Astrocyte of the cerebellum (primary cell): ENCODE data around the gene OPN1SW.

Experiments used
- DNase-seq: peaks from one replicate; pipeline ENCODE4 v3.0.0-alpha.2; 2011; ENCODE audit warnings: low read depth
- H3K4me3 ChIP-seq: 2 replicates; pipeline ENCODE4 v1.5.1; 2011; ENCODE audit warnings: mild to moderate bottlenecking, low read depth, low read length, moderate library complexity
- CTCF ChIP-seq: IDR thresholded peaks from 2 replicates; pipeline ENCODE4 v1.5.1; 2012; ENCODE audit warnings: low read length, low read depth, moderate library complexity, mild to moderate bottlenecking; ENCODE audit errors: missing control alignments
- in situ Hi-C: cut with HindIII; loops from 2 replicates; pipeline ENCODE4 v1.10.0; 2017; ENCODE audit warnings: low sequenced_read_pairs

OPN1SW gene, protein sequence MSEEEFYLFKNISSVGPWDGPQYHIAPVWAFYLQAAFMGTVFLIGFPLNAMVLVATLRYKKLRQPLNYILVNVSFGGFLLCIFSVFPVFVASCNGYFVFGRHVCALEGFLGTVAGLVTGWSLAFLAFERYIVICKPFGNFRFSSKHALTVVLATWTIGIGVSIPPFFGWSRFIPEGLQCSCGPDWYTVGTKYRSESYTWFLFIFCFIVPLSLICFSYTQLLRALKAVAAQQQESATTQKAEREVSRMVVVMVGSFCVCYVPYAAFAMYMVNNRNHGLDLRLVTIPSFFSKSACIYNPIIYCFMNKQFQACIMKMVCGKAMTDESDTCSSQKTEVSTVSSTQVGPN

DNA sequence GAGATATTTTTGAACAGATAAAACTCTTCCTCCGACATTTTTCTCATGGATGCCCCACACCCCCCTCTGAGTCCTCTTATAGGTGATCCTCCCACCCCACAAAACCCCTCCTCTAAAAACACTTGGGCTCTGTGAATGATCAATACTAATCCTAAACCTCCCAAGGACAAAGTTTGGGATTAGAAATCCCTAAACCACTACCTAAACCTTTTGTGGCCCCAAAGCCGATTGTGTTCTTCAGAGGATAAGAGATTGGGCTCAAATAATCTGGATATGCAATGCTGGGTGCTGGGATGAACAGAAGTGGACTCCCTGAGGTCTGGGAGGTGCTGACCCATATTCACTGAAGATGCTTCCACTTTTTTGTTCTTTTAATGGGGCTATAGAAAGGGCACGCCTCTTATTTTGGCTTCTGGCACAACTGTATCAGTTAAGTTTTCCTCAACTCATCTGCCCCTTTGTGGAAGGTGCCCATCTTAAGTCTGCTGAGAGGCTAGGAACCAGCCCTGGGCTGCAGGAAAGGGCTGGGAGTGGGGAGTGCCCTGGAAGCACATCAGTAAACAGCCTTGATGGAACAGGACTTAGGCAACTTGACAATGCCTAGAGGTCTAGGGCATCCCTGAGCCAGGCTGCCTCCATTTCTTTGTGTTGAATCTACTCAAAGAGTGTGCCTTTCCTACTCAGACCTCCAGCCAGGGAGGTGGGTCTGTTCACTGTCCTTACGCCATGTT is at the start of gene OPN1SW:
TSS of gene OPN1SW (minus strand) at position 51 of the 731 bp plus-strand sequence. CDS start at position 38, 13 bp downstream.
- no peak for DNase-seq
- in situ Hi-C loops: no loop called here
- no peak for TF ChIP-seq CTCF
- H3K4me3 ChIP-seq: no peak within 1 kb of the TSS

DNA sequence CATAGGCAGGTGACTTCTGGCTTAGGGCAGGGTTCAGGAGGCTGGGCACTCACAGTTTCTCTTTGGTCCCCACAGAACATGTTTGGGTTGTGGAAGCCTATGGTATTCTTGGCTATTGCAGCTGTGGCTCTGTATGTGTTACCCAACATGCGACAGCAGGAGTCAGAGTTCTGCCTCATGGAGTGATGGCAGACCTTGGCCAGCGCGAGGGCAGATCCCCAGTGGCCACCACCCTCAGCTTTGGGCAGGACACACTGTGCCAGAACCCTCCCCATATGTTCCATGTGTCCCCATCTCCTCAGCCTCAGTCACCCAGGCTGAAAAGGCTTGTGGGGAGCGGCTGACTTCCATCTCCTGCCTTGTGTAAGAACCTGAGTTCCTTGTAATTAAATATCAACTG is 46.1 kb upstream of the OPN1SW start:
- no peak overlapping the region for H3K4me3 ChIP-seq
- no peak for TF ChIP-seq CTCF
- in situ Hi-C loops: loop anchor here (5.0 kb wide), 1 partner anchor 54 kb away; no protein-coding TSS in a partner anchor
- DNase-seq: no peak

DNA sequence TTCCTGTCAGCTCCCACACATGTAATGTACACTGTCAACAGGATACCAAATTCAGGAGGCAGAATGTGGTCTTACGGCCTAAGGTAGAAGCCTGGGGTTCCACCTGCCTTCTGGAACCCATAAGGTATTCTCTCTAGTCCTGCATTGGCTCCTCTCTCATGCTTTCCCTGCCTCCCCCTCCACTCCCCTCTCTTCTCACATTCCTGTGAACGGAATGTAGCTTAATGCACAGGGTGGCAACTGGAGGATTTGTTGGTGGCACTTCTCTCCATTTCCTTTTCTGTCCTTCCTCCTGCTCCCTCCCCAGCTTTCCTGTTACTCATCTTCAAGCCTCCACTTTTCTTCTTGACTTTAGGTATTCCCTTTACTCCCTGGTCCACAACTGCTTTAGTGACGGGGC is 43.1 kb upstream of the OPN1SW start:
- DNase-seq: no peak
- in situ Hi-C loops: no loop called here
- H3K4me3 ChIP-seq: no peak overlapping the region
- no peak for TF ChIP-seq CTCF

DNA sequence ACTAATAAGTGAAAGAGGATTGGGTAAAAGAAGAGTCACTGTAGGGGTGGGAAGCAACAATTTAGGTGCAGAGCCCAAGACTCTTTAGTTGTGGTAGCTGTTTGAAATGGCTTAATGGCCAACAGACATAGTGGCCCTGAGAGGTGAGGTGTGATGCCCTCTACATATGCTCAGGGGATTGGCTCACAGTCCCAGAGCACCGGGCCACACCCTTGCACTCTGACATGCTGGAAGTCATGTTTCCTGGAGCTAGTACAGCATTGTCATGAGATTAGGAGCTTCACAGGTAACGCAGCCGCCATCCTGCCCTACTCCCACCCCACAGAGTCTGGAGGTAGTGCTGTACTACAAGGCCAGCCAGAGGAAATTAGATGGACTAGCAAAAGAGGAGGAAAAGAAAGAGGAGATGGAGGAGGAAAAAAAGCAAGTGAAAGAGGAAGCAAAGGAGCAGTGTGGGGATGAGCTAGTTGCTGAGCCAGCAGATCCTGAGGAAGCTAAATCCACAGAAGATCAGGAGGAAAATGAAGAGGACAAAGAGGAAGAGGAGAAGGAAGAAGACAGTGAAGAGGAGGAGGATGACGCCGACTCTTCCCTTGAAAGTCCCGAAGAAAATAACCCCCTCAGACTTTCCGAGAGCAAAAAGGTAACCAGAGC is 39.8 kb upstream of the OPN1SW start:
- H3K4me3 ChIP-seq: no peak overlapping the region
- no peak for TF ChIP-seq CTCF
- in situ Hi-C loops: no loop called here
- DNase-seq: no peak

DNA sequence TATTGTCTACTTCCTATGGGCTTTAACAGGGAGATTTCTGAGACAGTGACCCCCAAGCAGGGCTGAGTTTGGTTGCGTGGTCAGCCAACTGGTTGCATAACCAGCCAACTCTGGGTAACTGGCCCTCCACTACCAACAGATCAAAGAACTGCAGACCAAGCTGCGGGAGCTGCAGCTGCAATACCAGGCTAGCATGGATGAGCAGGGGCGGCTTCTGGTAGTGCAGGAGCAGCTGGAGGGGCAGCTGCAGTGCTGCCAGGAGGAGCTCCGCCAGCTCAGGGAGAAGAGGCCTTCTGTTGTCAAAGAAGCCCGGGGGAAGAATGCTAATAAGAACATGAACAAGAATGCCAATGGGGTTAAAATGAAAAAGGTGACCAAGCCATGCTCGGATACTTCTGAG is 38.9 kb upstream of the OPN1SW start:
- no peak for TF ChIP-seq CTCF
- no peak for DNase-seq
- no peak overlapping the region for H3K4me3 ChIP-seq
- in situ Hi-C loops: no loop called here

DNA sequence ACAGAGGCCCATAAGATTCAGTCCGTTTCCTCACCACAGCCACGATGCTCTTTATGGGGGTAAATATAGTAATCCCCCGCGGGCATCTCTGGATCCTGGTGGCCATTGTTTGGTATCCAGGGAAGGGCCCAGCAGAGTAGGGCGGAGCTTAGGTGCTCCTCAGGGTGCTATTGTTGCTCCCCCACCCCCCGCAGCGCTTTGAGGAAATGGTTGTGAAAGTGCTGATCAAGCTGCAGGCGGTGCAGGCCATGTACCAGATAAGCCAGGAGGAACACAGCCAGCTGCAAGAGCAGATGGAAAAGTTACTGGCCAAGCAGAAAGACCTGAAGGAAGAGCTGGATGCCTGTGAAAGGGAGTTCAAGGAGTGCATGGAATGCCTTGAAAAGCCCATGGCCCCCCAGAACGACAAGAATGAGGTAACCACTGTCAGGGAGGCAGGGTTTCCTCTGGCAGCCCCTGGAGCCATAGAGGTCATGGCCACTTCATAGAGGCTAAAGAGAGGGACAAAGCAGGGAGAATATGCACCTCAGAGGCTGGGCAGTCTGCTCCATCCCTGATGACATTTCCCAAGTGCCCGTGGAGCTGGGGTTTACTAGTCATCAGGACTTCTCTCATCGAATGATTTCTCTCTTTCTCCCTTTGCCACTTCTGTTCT is 37.0 kb upstream of the OPN1SW start:
- TF ChIP-seq CTCF: no peak
- in situ Hi-C loops: no loop called here

More for the DNA sequence above, 37.0 kb upstream of the OPN1SW start:
- DNase-seq: no peak
- no peak overlapping the region for H3K4me3 ChIP-seq
